Right atrium auricular region (tissue), 2 donors: Measurements from ENCODE around the gene METRNL. TPM values are rescaled to one million over a fixed set of nuclear protein-coding genes. Genes with fewer than 3 reads are reported as not detected.
"Not testable (repeated sequence)": the region's sequence is repeated elsewhere in the genome, so short reads cannot be mapped to it uniquely, and the experiment has no call there.

Experiments used
- DNase-seq: peaks from one replicate; pipeline ENCODE4 v3.0.0-alpha.2; 2019; ENCODE audit warnings: low spot score
- H3K27ac ChIP-seq, 2 donors: fragments of 200-600 bp; sonication (generic); 1 replicate in 1 of 2; 2 replicates in 1 of 2; pipeline ENCODE4 v1.5.1; 2016 to 2019
- H3K27me3 ChIP-seq, 2 donors: fragments of 200-600 bp; sonication (generic); one replicate each; pipeline versions ENCODE4 v1.5.1 to v1.6.0; 2017 to 2019
- H3K36me3 ChIP-seq: fragments of 200-600 bp; sonication (generic); one replicate; pipeline ENCODE4 v1.5.1; 2016
- H3K4me1 ChIP-seq, 2 donors: fragments of 200-600 bp; sonication (generic); one replicate each; pipeline versions ENCODE4 v1.5.1 to v1.6.0; 2017 to 2019
- H3K4me3 ChIP-seq, 2 donors: fragments of 200-600 bp; sonication (generic); 1 replicate in 1 of 2; 2 replicates in 1 of 2; pipeline ENCODE4 v1.5.1; 2017 to 2019; ENCODE audit warnings: mild to moderate bottlenecking in 1 of 2, moderate library complexity in 1 of 2
- H3K9me3 ChIP-seq, 2 donors: fragments of 200-600 bp; sonication (generic); one replicate each; pipeline ENCODE4 v1.5.1; 2019
- CTCF ChIP-seq, 2 donors: fragments of 200-600 bp; sonication (generic); IDR thresholded peaks; one replicate each; pipeline ENCODE4 v1.5.1; 2019; ENCODE audit warnings: antibody characterized with exemption in 2 of 2
- total RNA-seq, 2 donors: library from RNA; depleted of rRNA; stranded (reverse); fragments of >200 nt; gene quantifications; one replicate each; pipeline ENCODE4 v1.1.0, GENCODE V29; 2016

Gene METRNL
- total RNA-seq, 2 donors from 2014 or later, result 62.9 to 104 TPM

GRCh38 chr17:83138820-83139219 is 59.4 kb downstream of the METRNL start:
- TF ChIP-seq CTCF (IDR thresholded peaks at IDR 0.05), result no peak

GRCh38 chr17:83139541-83140248 is 60.3 kb downstream of the METRNL start:
- not testable (repeated sequence) for H3K36me3 ChIP-seq, H3K27me3 ChIP-seq, H3K9me3 ChIP-seq, H3K4me3 ChIP-seq, H3K27ac ChIP-seq
- peak; percentile 47 for DNase-seq
- peaks cover 0 to 10% of the 10 kb centered on the region in 2 donors for H3K4me1 ChIP-seq

More at GRCh38 chr17:83138820-83139219, 59.4 kb downstream of the METRNL start:
- H3K9me3 ChIP-seq, result no peaks in the 10 kb centered on the region
- H3K27ac ChIP-seq, result no peak overlapping the region
- no peak overlapping the region for H3K4me3 ChIP-seq
- DNase-seq, result no peak
- H3K27me3 ChIP-seq, result no peaks in the 10 kb centered on the region
- H3K4me1 ChIP-seq, result peaks cover 0 to 1% of the 10 kb centered on the region in 2 donors
- H3K36me3 ChIP-seq, result no peaks in the 10 kb centered on the region

- H3K9me3 ChIP-seq, H3K27me3 ChIP-seq, H3K4me3 ChIP-seq, H3K27ac ChIP-seq, H3K36me3 ChIP-seq, DNase-seq: not testable (repeated sequence)
- H3K4me1 ChIP-seq, result peaks cover 0 to 15% of the 10 kb centered on the region in 2 donors
Observed at GRCh38 chr17:83140249-83140566, 60.8 kb downstream of the METRNL start.

GRCh38 chr17:83142619-83143018 is 63.2 kb downstream of the METRNL start:
- TF ChIP-seq CTCF (IDR thresholded peaks at IDR 0.05), result no peak
- no peak overlapping the region for H3K4me3 ChIP-seq

GRCh38 chr17:83143817-83144231 is 64.4 kb downstream of the METRNL start:
- peak; percentile 51 for DNase-seq
- Histone ChIP-seq H3K27ac (no peak overlapping the region), H3K27me3 (no peaks in the 10 kb centered on the region), H3K9me3 (no peaks in the 10 kb centered on the region), H3K4me3 (no peak overlapping the region), H3K4me1 (peaks cover 0 to 18% of the 10 kb centered on the region in 2 donors), H3K36me3 (no peaks in the 10 kb centered on the region)
- TF ChIP-seq CTCF (IDR thresholded peaks at IDR 0.05), result no peak

More at GRCh38 chr17:83142619-83143018, 63.2 kb downstream of the METRNL start:
- no peaks in the 10 kb centered on the region for H3K9me3 ChIP-seq
- no peak for DNase-seq
- peaks cover 0 to 18% of the 10 kb centered on the region in 2 donors for H3K4me1 ChIP-seq
- H3K27me3 ChIP-seq, result no peaks in the 10 kb centered on the region
- H3K36me3 ChIP-seq, result no peaks in the 10 kb centered on the region
- H3K27ac ChIP-seq, result no peak overlapping the region

Other genes with a start within 250 kb of the METRNL start
- not detected for gene ZNF750, start 239.6 kb upstream of the METRNL start, total RNA-seq